C4-2B (cell line): ENCODE data around the gene LDLR.
"Not testable (repeated sequence)": the region's sequence is repeated elsewhere in the genome, so short reads cannot be mapped to it uniquely, and the experiment has no call there.

ENCODE experiments used
- H3K27ac ChIP-seq: fragments of 450-650 bp; 2 replicates; pipeline ENCODE4 v1.5.1; 2017
- ZFX ChIP-seq: fragments of 450-650 bp; IDR thresholded peaks from 2 replicates; pipeline ENCODE4 v1.6.1; 2017
- TF ChIP-seq, protein P1 (sequence below): fragments of 450-650 bp; conservative IDR thresholded peaks from 2 replicates; pipeline ENCODE4 v1.5.1; 2017; ENCODE audit warnings: mild to moderate bottlenecking

Gene LDLR

DNA sequence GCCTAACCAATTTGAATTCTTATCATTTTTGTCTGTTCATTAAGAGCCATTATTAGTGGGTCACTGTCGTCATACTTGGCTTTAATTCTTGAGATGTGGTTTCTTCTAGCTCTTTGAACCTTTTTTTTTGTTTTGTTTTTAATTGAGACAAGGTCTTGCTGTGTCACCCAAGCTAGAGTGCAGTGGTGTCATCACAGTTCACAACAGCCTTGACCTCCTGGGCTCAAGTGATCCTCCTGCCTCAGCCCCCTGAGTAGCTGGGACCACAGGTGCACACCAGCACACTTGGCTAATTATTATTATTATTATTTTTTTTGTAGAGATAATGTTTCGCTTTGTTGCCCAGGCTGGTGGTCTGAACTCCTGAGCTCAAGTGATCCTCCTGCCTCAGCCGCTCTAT, 25.8 kb upstream of the LDLR start:
- TF ChIP-seq, protein P1, sequence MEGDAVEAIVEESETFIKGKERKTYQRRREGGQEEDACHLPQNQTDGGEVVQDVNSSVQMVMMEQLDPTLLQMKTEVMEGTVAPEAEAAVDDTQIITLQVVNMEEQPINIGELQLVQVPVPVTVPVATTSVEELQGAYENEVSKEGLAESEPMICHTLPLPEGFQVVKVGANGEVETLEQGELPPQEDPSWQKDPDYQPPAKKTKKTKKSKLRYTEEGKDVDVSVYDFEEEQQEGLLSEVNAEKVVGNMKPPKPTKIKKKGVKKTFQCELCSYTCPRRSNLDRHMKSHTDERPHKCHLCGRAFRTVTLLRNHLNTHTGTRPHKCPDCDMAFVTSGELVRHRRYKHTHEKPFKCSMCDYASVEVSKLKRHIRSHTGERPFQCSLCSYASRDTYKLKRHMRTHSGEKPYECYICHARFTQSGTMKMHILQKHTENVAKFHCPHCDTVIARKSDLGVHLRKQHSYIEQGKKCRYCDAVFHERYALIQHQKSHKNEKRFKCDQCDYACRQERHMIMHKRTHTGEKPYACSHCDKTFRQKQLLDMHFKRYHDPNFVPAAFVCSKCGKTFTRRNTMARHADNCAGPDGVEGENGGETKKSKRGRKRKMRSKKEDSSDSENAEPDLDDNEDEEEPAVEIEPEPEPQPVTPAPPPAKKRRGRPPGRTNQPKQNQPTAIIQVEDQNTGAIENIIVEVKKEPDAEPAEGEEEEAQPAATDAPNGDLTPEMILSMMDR = no peak
- TF ChIP-seq ZFX = no peak
- peak overlapping the region; percentile 70; the same call in 1 of the 2 replicates for H3K27ac ChIP-seq

DNA sequence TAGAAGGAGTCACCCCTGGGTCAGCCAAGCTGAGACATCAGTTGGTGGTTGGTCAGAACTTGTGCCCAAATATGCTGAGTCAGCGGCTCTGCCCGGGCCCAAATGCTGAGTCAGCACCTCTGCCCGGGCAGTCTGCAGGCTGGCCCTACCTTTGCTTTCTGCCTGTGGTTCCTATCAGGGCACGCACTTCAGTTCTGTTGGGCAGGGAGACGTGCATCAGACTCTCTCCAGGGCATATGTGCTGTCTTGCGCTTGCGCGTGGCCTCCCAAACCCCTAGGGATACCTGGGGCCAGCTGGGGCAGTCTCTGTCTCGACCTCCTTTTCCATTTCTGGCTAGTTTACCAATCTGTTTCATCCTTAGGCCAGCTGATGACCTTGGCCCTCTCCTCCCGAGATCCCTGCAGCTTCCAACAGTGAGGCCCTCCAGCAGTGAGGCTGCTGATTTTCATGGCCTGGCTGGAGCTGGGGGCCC, 24.4 kb upstream of the LDLR start:
- H3K27ac ChIP-seq = peak overlapping the region; percentile 70
- TF ChIP-seq, protein P1 = no peak
- TF ChIP-seq ZFX = no peak

DNA sequence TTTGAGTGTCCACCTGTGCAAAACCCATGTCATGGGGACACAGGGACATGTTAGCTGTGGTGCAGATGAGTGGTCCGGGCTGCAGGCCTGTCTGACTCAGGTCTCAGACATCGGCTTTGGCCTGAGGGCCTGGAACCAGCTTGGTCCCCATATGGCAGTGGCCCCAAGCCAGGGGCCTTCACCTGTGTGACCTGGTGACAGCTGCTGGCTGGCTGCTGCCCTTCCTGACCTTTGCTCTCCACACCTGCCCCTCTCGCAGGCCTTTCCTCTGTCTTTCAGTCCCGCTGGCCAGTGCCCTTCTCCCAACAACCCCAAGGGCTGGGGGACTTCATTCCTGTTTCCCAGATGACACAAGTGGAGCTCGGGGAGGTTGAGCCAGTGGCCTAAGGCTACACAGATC, 22.9 kb upstream of the LDLR start:
- no peak overlapping the region for H3K27ac ChIP-seq
- TF ChIP-seq, protein P1 = no peak
- TF ChIP-seq ZFX = no peak

DNA sequence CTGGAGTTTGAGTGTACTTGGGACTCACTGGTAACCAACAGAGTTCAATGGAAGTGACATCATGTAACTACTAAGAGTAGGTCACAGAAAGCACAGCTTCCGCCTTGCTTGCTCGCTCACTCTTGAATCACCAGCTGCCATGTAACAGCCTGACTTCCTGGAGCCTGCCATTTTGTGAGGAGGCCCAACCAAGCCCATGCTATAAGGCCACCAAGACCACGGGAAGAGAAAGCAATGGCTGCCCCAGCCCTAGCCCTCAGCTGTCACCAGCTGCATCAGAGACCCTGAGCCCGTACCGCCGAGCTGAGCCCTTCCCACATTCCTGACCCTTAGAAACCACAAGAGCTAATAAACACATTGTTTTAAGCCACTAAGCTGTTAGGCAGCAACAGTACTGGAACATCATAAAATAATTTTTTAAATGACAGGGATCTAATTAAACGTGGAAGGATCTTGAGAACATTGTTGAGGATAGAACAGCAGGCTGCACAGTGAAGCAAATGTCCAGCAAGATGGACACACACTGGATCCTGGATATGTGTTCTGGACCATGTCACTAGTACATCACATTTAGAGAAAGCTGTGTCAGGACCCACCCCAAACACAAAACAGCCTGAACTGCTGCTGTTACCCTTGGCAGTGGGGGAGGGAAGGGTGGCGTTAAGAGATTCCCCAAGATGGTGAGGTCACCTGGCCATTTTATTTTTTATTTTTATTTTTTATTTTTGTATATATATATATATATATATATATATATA, 21.7 kb upstream of the LDLR start:
- no peak overlapping the region for H3K27ac ChIP-seq
- TF ChIP-seq, protein P1 = no peak
- TF ChIP-seq ZFX = no peak

DNA sequence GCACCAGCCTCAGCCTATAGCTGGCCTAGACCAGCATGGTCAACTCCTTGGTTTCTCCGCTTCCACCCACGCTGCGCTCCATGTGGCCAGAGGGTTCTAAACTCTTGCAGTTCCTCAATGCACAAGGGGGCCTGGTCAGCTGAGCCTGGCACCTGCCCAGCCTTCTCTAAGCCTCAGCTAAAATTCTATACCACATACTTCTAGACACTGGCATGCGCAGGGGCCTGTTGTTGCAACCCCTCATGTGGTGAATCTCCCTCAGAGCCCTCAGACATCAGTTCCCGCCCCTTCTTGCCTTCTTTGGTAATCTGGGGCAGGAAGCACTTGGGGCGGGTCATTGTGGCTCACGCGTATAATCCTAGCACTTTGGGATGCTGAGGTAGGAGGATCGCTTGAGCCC, 19.7 kb upstream of the LDLR start:
- H3K27ac ChIP-seq = no peak overlapping the region
- TF ChIP-seq, protein P1 = no peak
- TF ChIP-seq ZFX = no peak

DNA sequence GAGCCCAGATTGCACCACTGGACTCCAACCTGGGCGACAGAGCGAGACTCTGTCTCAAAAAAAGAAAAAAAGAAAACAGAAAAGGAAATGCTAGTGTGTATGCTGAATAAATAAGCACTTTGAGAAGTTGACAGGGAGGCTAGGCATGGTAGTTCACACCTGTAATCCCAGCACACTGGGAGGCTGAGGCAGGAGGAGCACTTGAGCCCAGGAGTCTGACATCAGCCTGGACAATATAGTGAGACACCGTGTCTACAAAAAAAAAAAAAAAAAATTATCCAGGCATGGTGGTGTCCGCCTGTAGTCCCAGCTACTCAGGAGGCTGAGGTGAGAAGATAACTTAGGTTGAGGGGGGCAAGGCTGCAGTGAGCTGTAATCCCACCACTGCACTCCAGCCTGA, 19.1 kb upstream of the LDLR start:
- TF ChIP-seq, protein P1 = no peak
- TF ChIP-seq ZFX = no peak

DNA sequence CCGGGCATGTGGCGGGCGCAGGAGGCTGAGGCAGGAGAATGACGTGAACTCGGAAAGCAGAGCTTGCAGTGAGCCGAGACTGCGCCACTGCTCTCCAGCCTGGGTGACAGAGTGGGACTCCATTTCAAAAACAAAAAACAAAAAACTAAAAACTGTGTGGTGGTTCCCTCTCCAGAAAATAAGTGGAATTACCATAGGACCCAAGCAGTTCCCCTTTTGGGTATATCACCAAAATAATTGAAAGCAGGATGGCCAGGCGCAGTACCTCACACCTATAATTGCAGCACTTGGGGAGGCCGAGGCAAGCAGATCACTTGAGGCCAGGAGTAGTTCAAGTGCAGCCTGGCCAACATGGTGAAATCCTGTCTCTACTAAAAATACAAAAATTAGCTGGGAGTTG, 15.7 kb upstream of the LDLR start:
- H3K27ac ChIP-seq = no peak overlapping the region
- TF ChIP-seq, protein P1 = no peak
- no peak for TF ChIP-seq ZFX

More for the DNA sequence above, 19.1 kb upstream of the LDLR start:
- H3K27ac ChIP-seq = no peak overlapping the region

DNA sequence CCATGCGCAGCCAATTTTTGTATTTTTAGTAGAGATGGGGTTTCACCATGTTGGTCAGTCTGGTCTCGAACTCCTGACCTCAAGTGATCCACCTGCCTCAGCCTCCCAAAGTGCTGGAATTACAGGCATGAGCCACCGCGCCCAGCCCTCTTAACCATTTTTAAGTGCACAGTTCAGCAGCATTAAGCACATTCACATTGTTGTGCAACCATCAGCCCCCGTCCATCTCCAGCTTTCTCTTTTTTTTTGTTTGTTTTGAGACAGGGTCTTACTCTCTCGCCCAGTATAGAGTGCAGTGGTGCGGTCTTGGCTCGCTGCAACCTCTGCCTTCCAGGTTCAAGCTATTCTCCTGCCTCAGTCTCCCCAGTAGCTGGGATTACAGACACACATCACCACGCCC, 12.5 kb upstream of the LDLR start:
- H3K27ac ChIP-seq = not testable (repeated sequence)
